ENCODE results near the gene FARS2.

- no peak for TF ChIP-seq CTCF (conservative IDR thresholded peaks at IDR 0.05; ENCODE audit: low read length)
- no peak for TF ChIP-seq EZH2phosphoT487 (IDR thresholded peaks at IDR 0.05; ENCODE audit: borderline replicate concordance, low read depth, low read length)
Observed at GRCh38 chr6:5507131-5507681, 245.9 kb downstream of the FARS2 start.
